ENCODE data around the gene ZNF189.

ZNF189 gene

DNA sequence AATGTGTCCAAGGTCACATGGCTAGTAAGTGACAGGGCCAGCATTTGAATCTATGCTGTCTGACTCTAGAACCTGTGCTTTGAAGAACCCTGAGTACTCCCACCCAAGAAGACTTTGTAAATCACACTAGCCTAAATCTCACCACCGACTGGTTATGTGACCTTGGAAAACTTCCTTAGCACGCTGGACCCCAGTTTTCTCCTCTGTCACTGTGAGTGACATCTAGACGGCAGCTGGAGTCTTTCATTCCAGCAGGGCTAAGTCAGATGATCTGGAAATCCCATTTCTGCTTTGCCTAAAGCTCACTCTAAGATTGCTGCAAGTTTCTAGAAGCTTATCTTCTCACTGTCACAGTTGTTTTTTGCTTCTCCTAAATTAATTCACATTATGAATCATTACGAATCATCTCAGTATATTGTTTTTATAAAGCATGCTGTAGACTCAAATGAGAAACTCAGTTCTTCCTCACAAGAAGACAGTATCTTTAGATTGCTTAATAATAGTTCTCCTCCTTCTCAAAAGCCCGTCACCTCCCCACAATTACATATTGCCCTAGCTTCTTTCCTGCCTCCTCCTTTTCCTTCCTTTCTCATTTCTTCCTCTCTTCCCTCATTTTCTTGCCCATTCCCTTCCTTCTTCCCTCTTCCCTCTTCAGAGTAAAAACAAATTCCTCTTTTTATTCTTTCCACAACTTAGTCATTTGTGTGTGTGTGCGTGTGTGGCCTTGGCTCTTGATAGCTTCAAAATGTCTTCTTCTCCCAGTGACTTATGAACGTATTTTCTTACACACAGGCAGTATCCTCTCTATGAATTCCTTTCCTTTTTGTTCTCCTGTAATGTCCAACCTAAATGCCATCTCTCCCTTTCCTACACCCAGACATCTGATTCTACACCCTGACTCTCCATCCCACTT lies 20.1 kb downstream of the ZNF189 start:
- no peak for DNase-seq (ENCODE audit: low spot score)
- no peak for FAIRE-seq

DNA sequence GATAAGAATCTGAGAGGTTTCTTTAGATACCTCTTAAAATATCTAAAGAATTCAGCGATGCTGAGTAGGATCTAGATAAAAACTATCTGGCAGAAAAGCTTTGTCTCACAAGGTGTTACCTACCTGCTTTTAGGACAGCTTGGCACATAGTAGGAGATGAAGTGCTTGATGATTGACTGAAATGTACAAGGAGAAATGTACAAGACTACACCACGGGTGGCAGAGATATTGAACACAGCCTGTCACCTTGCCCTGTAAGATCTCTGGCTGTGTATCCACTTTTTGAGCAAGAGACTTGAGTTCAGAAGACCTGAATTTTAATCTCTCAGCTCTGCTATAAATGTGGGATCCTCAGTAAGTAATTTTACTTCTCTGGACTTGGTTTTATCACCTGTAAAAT lies 21.2 kb downstream of the ZNF189 start:
- no peak for DNase-seq (ENCODE audit: low spot score)
- no peak for FAIRE-seq

DNA sequence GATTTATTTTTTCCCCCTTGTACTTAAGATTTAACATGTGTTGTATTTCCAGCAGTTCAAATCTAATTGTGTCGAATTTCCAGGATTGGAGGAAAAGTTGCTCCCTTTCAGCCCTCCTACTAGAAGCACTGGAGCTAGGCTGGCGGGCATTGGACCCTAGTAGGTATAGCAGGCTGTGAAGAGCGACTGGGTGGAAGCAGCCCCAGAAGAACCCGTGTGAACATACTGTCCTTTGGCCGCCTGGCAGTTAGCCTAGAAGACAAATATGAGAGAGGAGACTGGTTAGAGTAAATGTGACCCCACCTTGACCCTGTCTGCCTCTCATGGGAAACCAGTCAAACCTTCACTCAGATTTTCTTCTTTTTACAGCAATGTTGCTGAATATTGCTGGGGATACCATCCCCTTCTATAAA lies 23.0 kb downstream of the ZNF189 start:
- FAIRE-seq (no peak), DNase-seq (ENCODE audit: low spot score) (no peak)

- FAIRE-seq, result no peak
- DNase-seq (ENCODE audit: low spot score), result no peak
Observed at GRCh38 chr9:101427358-101427757, 28.7 kb downstream of the ZNF189 start.

GRCh38 chr9:101427957-101428655 lies 29.5 kb downstream of the ZNF189 start:
- no peak for FAIRE-seq

GRCh38 chr9:101428909-101429308 lies 30.3 kb downstream of the ZNF189 start:
- DNase-seq (ENCODE audit: low spot score) (no peak), FAIRE-seq (no peak)

More at GRCh38 chr9:101427957-101428655, 29.5 kb downstream of the ZNF189 start:
- no peak for DNase-seq (ENCODE audit: low spot score)

- FAIRE-seq (no peak), DNase-seq (ENCODE audit: low spot score) (no peak)
Observed at GRCh38 chr9:101429736-101430135, 31.1 kb downstream of the ZNF189 start.

DNA sequence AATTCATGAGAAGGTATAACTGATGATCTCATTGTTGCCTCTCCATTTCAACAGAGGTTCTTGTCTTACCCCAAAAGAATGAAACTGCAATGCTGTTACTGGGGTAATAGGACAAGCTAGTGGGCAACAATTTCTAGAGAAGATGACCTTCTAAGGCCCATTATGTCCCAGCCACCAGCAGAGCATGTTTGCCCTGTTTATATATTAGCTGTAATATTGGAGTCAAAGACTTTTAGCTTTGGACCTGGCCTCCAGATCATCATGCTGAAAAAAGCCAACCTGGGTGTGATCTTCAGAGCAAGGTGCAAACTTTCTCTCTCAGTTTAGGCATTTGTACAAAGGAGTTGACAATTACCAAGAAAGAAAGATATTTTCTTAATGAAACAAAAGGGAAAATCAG lies 33.5 kb downstream of the ZNF189 start:
- DNase-seq (ENCODE audit: low spot score), result no peak

GRCh38 chr9:101432740-101433139 lies 34.1 kb downstream of the ZNF189 start:
- FAIRE-seq (no peak), DNase-seq (ENCODE audit: low spot score) (no peak)

More for the DNA sequence above, 33.5 kb downstream of the ZNF189 start:
- FAIRE-seq, result no peak

GRCh38 chr9:101433229-101433628 lies 34.6 kb downstream of the ZNF189 start:
- DNase-seq (ENCODE audit: low spot score) (no peak), FAIRE-seq (no peak)

GRCh38 chr9:101434998-101435397 lies 36.3 kb downstream of the ZNF189 start:
- DNase-seq (ENCODE audit: low spot score) (no peak), FAIRE-seq (no peak)

DNA sequence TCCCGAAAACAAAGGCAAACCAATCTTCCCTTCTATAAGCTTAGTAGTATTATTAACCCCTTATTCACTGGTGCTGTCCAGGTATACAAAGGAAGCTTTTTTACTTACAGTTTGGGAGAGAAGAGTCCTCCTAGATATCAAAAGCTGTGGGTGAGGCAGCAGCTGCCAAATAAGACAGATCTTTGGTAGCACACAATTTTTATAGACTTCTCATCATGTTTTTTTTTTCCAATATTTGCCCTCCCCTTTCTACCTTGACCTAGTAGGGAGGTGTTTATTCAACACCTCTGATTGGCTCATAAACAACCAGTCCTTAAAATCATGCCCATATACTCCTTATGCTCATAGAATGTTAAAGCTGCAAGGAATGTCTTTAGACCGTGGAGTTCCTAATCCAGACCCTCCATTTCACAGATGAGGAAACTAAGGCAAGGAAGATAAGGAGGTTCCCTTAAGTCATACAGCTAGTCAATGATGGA lies 37.0 kb downstream of the ZNF189 start, which contains the start of gene ALDOB:
TSS of gene ALDOB (minus strand) at position 174 of the 479 bp plus-strand sequence. CDS start 4,887 bp downstream, outside the sequence.
- no peak for FAIRE-seq
- DNase-seq (ENCODE audit: low spot score), result no peak

GRCh38 chr9:101437806-101438232 lies 39.2 kb downstream of the ZNF189 start:
- FAIRE-seq, result no peak
- DNase-seq (ENCODE audit: low spot score), result no peak

- no peak for DNase-seq (ENCODE audit: low spot score)
- FAIRE-seq, result no peak
Observed at GRCh38 chr9:101438523-101438922, 39.9 kb downstream of the ZNF189 start.

DNA sequence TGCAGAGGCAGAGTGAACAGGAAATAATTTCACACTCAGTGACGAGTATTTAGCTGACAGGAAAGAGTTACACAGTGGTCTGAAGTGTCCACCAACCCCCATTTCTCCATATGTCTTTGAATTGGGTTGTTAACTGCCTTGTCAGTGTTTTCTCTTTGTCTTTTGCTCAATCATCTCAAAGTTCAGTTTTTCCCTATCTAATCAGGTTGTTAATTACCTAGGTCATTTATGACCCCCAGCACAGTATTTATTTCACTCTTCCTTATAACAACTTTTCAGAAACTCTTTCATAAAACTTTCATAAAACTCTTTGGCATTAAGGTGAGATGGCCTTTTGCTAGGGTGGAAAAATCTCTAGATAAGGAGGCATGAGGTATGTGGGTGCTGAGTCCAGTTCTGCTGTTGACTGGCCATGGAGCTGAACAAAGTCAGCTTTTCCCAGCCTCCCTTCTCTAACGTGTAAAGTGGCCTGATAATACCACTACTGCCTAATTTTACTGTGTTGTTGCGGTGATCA lies 42.1 kb downstream of the ZNF189 start:
- no peak for FAIRE-seq

GRCh38 chr9:101442318-101442717 lies 43.7 kb downstream of the ZNF189 start:
- DNase-seq (ENCODE audit: low spot score) (no peak), FAIRE-seq (no peak)

More for the DNA sequence above, 42.1 kb downstream of the ZNF189 start:
- DNase-seq (ENCODE audit: low spot score), result no peak

- DNase-seq (ENCODE audit: low spot score) (no peak), FAIRE-seq (no peak)
Observed at GRCh38 chr9:101442736-101443135, 44.1 kb downstream of the ZNF189 start.

DNA sequence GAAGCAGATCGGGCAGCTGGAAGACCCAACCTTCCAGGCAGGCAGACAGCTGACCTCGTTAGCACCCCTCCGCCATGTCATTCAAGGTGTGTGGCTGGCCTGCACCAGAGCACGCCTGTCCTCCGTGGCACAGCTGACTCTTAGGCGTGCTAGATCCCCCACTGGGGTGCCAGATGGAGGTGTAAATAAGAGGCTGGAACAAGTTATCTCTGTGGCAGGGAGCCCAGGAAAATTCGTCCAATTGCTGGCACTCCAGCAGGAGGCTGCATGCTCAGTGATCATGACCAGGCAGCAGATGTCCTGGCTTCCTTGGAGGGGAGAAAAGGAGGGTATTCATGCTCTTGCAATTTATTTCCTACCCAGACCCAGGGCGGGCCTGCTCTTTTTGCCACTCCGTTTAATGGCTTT lies 44.7 kb downstream of the ZNF189 start:
- FAIRE-seq (no peak), DNase-seq (ENCODE audit: low spot score) (no peak)

DNA sequence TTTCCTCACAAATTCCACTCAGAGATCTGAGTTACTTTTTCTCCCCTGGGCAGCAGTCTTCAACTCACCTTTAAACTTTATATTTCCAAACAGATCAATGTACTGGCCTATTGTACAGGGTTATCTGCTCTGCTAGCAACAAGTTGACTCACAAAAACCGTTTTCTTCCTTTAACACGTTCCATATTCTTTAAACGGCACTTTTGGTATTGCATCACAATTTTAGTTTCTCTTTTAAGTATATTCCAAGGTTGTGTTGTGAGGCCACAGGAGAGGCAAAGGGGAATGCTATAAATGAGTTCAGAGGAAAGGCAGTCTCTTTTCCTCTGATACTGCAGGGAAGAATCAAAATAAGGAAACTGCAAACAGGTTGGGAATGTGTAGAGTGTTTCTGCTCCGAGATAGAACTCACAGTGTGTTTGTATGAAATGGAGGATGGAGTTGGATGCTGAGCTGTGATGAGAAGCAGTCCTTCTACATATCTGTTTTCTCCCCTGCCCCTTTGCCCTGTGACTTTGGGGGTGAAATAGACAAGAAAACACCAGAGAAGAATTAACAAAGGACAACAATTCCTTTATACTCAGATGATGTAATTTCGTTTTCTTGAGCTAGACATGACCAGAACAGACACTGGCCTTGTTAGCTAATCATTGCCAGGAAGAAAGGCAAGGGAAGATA lies 46.8 kb downstream of the ZNF189 start:
- FAIRE-seq (no peak), DNase-seq (ENCODE audit: low spot score) (no peak)

DNA sequence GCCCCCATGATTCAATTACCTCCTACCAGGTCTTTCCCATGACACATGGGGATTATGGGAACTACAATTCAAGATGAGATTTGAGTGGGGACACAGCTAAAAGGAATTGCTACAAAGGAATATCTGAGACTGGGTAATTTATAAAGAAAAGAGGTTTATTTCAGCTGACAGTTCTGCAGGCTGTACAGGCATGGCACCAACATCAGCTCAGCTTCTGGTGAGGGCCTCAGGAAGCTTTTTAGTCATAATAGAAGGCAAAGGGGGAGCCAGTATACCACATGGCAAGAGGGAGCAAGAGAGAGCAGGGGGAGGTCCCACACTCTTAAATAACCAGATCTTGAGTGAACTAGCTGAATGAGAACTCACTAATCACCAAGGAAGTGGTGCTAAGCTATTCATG lies 48.1 kb downstream of the ZNF189 start:
- no peak for FAIRE-seq
- DNase-seq (ENCODE audit: low spot score), result no peak

DNA sequence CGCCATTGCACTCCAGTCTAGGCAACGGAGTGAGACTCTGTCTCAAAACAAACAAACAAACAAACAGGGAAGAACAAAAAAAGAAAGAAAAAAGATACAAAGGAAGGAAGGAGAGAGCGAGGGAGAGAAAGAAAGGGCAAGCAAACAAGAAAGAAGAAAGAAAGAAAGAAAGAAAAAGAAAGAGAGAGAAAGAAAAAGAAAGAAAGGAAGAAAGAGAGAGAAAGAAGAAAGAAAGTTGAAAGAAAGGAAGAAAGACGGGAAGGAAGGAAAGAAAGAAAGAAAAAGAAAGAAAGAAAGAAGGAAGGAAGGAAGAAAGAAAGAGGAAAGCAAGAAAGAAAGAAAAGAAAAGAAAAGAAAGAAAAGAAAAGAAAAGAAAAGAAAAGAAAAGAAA lies 50.0 kb downstream of the ZNF189 start:
- DNase-seq (ENCODE audit: low spot score), result no peak
- no peak for FAIRE-seq
